Karpas-422 (cell line): ENCODE data around the gene CPXM2. TPM values are rescaled to one million over a fixed set of nuclear protein-coding genes. Genes with fewer than 3 reads are reported as not detected.
A peak's percentile ranks its signal among the peaks of the same experiment; 100 is the strongest.

ENCODE experiments used
- DNase-seq: peaks from one replicate; pipeline ENCODE4 v3.0.0-alpha.2; 2015
- H2AFZ ChIP-seq: fragments of 200-600 bp; sonication (generic); 2 replicates; pipeline ENCODE4 v1.6.1; 2014; ENCODE audit warnings: antibody characterized with exemption, low read length, mixed read lengths
- H3K27ac ChIP-seq: fragments of 200-600 bp; sonication (generic); 2 replicates; pipeline ENCODE4 v1.5.1; 2014; ENCODE audit warnings: mild to moderate bottlenecking, low read length, moderate library complexity
- H3K27me3 ChIP-seq: fragments of 200-600 bp; sonication (generic); 2 replicates; pipeline ENCODE4 v1.6.1; 2014; ENCODE audit warnings: low read length, mixed read lengths
- H3K36me3 ChIP-seq: fragments of 200-600 bp; sonication (generic); 2 replicates; pipeline ENCODE4 v1.6.1; 2014; ENCODE audit warnings: low read length, mixed read lengths; ENCODE audit not compliant: insufficient read depth
- H3K4me1 ChIP-seq: fragments of 200-600 bp; sonication (generic); 2 replicates; pipeline ENCODE4 v1.6.1; 2014; ENCODE audit warnings: mild to moderate bottlenecking, low read length, mixed read lengths
- H3K4me2 ChIP-seq: fragments of 200-600 bp; sonication (generic); 2 replicates; pipeline ENCODE4 v1.6.1; 2014; ENCODE audit warnings: low read length, low read depth, mild to moderate bottlenecking; ENCODE audit not compliant: poor library complexity, severe bottlenecking
- H3K4me3 ChIP-seq: fragments of 200-600 bp; sonication (generic); 2 replicates; pipeline ENCODE4 v1.5.1; 2014; ENCODE audit warnings: mild to moderate bottlenecking, antibody characterized with exemption, low read length, mixed read lengths
- H3K79me2 ChIP-seq: fragments of 200-600 bp; sonication (generic); 2 replicates; pipeline ENCODE4 v1.6.1; 2014; ENCODE audit warnings: mild to moderate bottlenecking, low read length, mixed read lengths
- H3K9ac ChIP-seq: fragments of 200-600 bp; sonication (generic); 2 replicates; pipeline ENCODE4 v1.6.0; 2014; ENCODE audit warnings: low read length
- H3K9me2 ChIP-seq: fragments of 200-600 bp; sonication (generic), shearing (Covaris generic); replicated peaks from 2 replicates; pipeline ENCODE4 v1.6.0; 2014; ENCODE audit warnings: mild to moderate bottlenecking, low read length, moderate library complexity; ENCODE audit not compliant: insufficient read depth
- H3K9me3 ChIP-seq: fragments of 300-700, 200-600 bp; sonication (generic); 2 replicates; pipeline ENCODE4 v1.6.1; 2014; ENCODE audit warnings: low read length, mixed read lengths
- H4K20me1 ChIP-seq: fragments of 200-600 bp; sonication (generic); 2 replicates; pipeline ENCODE4 v1.6.1; 2014; ENCODE audit warnings: mild to moderate bottlenecking, antibody characterized with exemption, low read length, low read depth; ENCODE audit not compliant: insufficient read depth
- total RNA-seq: library from RNA; depleted of rRNA; stranded (reverse); fragments of >200 nt; shearing (Covaris generic); gene quantifications from 2 replicates; pipeline ENCODE4 v1.2.3, GENCODE V29; 2014; ENCODE audit warnings: low replicate concordance

Gene CPXM2
- total RNA-seq, 1 experiment from 2014 or later = not detected

DNA sequence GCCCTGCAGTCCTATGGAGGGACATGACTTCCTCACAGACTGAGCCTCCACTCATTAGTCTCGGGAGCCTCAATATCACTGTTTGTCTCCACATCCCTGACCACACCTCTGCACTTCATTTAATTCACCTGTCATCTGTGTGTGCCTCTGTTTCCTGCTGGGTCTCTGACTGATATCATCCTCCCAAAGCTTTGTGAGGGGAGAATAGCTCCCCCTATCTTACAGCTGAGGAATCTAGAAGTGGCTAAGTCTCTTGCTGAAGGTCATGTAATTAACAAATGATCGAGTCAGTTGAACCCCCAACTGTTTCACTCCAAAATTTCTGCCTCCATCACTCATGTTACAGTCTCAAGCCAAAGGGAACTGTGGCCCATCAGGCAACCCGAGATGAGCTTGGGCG lies 5.5 kb upstream of the CPXM2 start:
- Histone ChIP-seq H3K9me3 (0 out of 2 replicates have a peak, but pooled peaks cover 4% of the 10 kb centered on the region), H3K9ac (no peak overlapping the region), H3K27me3 (no peaks in the 10 kb centered on the region), H4K20me1 (no peaks in the 10 kb centered on the region), H3K79me2 (no peaks in the 10 kb centered on the region), H3K4me1 (peaks cover 5% of the 10 kb centered on the region; the same call in 1 of the 2 replicates), H3K4me2 (no peak overlapping the region), H2AFZ (no peak overlapping the region), H3K27ac (no peak overlapping the region), H3K4me3 (no peak overlapping the region), H3K36me3 (no peaks in the 10 kb centered on the region), H3K9me2 (no peaks in the 10 kb centered on the region)
- DNase-seq = peak; percentile 62

DNA sequence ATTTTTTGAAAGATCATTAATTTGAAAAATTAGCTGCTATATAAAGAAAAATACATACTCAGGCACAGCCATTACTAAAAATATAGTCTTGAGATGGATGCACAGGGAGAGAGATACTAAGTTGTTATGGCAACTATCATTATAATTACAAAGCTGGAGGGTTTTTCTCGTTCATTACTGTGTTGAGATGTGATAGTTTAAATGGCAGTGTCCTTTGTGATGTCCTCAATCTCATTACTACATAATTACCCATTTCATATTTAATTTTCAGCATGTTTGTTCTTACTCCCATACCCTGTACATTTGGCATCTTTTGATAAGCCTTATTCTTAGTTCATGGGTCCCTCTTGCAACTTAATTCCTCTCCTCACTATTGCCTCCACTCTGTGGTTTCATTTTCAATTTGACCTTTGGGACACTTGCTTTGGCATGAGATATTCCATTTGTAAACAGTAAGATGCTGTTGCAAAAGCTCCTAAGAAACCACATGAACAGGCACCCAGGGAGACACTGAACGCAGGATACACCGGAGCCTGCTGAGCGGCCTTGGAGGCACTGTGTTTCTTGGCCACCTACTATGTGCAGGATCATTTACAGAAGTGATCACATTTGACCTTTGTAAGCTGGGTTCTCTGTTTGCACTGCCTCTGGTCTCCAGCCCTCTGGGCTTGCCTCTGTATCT lies 4.8 kb upstream of the CPXM2 start:
- Histone ChIP-seq H3K9me3 (0 out of 2 replicates have a peak, but pooled peaks cover 4% of the 10 kb centered on the region), H3K4me1 (peaks cover 5% of the 10 kb centered on the region; the same call in 1 of the 2 replicates), H4K20me1 (no peaks in the 10 kb centered on the region), H3K27ac (no peak overlapping the region), H3K9me2 (no peaks in the 10 kb centered on the region), H2AFZ (no peak overlapping the region), H3K9ac (no peak overlapping the region), H3K4me2 (no peak overlapping the region), H3K79me2 (no peaks in the 10 kb centered on the region), H3K27me3 (no peaks in the 10 kb centered on the region), H3K36me3 (no peaks in the 10 kb centered on the region), H3K4me3 (no peak overlapping the region)
- DNase-seq = no peak

DNA sequence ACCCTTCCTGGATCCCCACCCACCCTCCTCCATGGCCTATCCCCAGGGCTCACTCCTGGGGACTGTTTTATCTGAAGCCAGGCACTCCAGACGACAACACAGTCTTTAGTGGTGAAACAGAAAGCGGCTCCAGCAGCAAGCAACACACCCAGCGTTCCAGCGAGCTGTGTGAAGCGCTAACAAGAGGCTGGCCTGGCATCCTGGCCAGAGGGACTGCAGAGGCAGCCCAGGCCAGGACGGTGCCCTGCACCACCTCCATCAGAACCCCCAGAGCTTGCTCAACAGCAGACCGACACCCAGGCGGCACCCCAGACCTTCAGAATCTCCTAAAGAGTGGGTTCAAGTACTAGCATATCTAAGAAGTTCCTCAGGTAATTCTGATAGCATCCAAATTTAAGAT lies 2.0 kb upstream of the CPXM2 start:
- Histone ChIP-seq H3K79me2 (no peaks in the 10 kb centered on the region), H3K9me2 (no peaks in the 10 kb centered on the region), H3K4me1 (peaks cover 5% of the 10 kb centered on the region; the same call in 1 of the 2 replicates), H4K20me1 (no peaks in the 10 kb centered on the region), H2AFZ (no peak overlapping the region), H3K9me3 (no peaks in the 10 kb centered on the region), H3K4me2 (no peak overlapping the region), H3K27ac (no peak overlapping the region), H3K4me3 (no peak overlapping the region), H3K9ac (no peak overlapping the region), H3K36me3 (no peaks in the 10 kb centered on the region), H3K27me3 (no peaks in the 10 kb centered on the region)
- DNase-seq = no peak

DNA sequence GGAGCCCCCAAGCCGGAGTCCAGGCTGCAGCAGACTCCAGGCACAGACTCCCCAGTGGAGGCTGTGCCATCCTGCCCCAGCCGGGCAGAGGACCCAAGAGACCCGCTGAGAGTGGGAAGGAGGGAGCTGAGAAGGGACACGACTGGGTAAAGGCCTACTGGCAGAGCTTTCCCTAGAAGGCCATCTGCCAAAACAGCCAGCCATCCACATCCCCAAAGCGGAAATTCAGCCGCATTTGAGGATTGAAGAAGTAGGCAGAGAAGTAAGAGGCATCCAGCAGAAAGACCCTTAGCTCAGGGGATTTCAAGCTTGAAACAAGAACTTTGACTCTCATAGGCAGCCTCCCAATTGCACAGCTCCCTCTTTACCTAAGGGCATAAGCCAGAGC lies 857 bp downstream of the CPXM2 start:
- no peak overlapping the region for H3K4me3 ChIP-seq
- no peaks in the 10 kb centered on the region for H3K9me3 ChIP-seq
- H2AFZ ChIP-seq = no peak overlapping the region
- no peaks in the 10 kb centered on the region for H3K4me1 ChIP-seq
- H4K20me1 ChIP-seq = no peaks in the 10 kb centered on the region
- no peaks in the 10 kb centered on the region for H3K9me2 ChIP-seq
- no peak overlapping the region for H3K27ac ChIP-seq
- H3K9ac ChIP-seq = no peak overlapping the region
- no peak overlapping the region for H3K4me2 ChIP-seq
- no peaks in the 10 kb centered on the region for H3K79me2 ChIP-seq
- no peaks in the 10 kb centered on the region for H3K36me3 ChIP-seq
- no peaks in the 10 kb centered on the region for H3K27me3 ChIP-seq
- no peak for DNase-seq

DNA sequence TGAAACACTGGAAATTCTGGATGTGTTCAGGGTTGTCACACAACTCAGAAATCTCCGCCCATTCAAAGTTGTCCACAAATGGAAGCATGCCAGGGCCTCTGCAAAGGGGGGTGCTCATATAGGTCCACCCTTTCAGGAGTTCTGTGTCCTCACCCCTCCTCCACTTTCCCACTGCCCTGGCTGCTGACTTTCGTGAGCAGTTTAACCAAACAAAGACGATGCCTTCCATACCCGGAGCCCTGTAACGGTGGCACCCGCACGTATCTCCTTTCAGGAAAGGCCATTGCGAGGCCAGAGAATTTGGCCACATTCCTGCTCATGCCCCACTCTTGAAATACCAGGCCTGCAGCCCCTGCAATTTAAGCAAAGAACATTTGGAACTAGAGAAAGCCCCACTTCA lies 1.4 kb downstream of the CPXM2 start:
- no peaks in the 10 kb centered on the region for H3K9me2 ChIP-seq
- H3K27ac ChIP-seq = no peak overlapping the region
- H2AFZ ChIP-seq = no peak overlapping the region
- H3K9me3 ChIP-seq = no peaks in the 10 kb centered on the region
- H3K4me1 ChIP-seq = no peaks in the 10 kb centered on the region
- H3K27me3 ChIP-seq = no peaks in the 10 kb centered on the region
- H3K4me2 ChIP-seq = no peak overlapping the region
- H3K4me3 ChIP-seq = no peak overlapping the region
- no peaks in the 10 kb centered on the region for H3K79me2 ChIP-seq
- no peaks in the 10 kb centered on the region for H4K20me1 ChIP-seq
- H3K36me3 ChIP-seq = no peaks in the 10 kb centered on the region
- no peak for DNase-seq
- no peak overlapping the region for H3K9ac ChIP-seq

DNA sequence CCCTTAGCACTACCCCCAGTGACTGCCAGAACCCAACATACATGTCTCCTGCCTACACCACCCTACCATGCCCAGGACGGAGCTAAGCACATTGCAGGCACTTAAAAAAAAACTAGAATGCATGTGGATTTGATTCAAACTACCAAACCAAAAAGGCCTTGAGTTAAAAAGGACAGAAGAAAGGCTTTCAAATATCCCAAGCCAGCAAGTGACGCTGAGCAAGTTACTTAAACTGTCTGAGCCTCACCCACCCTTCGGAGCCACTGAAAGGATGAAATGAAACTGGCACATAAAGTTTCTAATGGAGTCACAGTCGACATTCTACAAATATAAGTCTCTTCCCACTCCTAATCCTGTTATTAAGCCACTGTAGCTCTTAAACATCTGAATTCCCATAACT lies 1.8 kb downstream of the CPXM2 start:
- DNase-seq = no peak
- no peaks in the 10 kb centered on the region for H3K27me3 ChIP-seq
- no peaks in the 10 kb centered on the region for H3K9me3 ChIP-seq
- no peak overlapping the region for H3K4me2 ChIP-seq
- no peaks in the 10 kb centered on the region for H3K4me1 ChIP-seq
- no peaks in the 10 kb centered on the region for H3K9me2 ChIP-seq
- no peaks in the 10 kb centered on the region for H3K36me3 ChIP-seq
- H3K4me3 ChIP-seq = no peak overlapping the region
- H3K27ac ChIP-seq = no peak overlapping the region
- H3K79me2 ChIP-seq = no peaks in the 10 kb centered on the region
- no peak overlapping the region for H2AFZ ChIP-seq
- no peak overlapping the region for H3K9ac ChIP-seq
- no peaks in the 10 kb centered on the region for H4K20me1 ChIP-seq

DNA sequence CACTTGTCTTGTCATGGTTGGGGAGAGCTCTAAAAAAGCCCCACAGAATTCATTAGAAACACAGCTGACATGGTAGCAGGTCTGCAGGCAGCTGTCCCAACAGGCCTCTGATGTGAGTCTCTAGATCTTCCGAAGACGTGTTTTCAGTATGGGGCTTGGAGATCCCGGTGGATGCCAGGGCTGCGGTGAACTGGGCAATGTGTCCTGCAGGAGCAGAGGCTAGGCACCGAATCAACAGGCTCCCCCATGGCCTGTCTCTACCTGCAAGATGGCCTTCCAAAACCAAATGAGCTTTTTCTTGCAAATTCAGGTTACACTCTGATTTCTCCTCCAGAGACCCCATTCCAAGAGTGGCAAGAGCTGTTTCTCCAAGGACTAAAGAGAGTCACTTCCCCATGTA lies 2.9 kb downstream of the CPXM2 start:
- Histone ChIP-seq H3K36me3 (no peaks in the 10 kb centered on the region), H3K9me3 (no peaks in the 10 kb centered on the region), H3K27me3 (no peaks in the 10 kb centered on the region), H3K79me2 (no peaks in the 10 kb centered on the region), H3K9me2 (no peaks in the 10 kb centered on the region), H4K20me1 (no peaks in the 10 kb centered on the region), H3K9ac (no peak overlapping the region), H3K4me2 (no peak overlapping the region), H3K27ac (no peak overlapping the region), H3K4me1 (no peaks in the 10 kb centered on the region), H2AFZ (no peak overlapping the region), H3K4me3 (no peak overlapping the region)
- no peak for DNase-seq

DNA sequence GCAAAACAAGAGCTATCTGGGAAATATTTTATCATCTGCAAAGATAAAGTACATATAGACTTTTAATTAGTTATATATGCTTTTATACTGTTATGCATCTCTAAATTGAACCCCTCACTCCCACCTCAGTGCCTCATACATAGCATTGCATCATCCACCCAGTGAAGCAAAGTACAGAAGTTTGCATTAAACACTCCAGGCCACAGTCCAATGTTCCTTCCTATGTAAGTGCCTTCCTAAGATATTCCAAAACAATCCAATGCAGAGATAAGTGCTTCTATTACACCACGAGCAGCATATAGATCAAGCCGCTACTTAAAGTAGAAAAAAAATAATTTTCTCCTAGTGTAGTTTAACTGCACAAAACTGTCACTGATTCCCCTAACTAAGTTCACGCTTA lies 3.4 kb downstream of the CPXM2 start:
- H3K9me3 ChIP-seq = no peaks in the 10 kb centered on the region
- no peaks in the 10 kb centered on the region for H3K36me3 ChIP-seq
- H3K4me1 ChIP-seq = no peaks in the 10 kb centered on the region
- H3K27me3 ChIP-seq = no peaks in the 10 kb centered on the region
- H2AFZ ChIP-seq = no peak overlapping the region
- DNase-seq = no peak
- H4K20me1 ChIP-seq = no peaks in the 10 kb centered on the region
- no peak overlapping the region for H3K4me2 ChIP-seq
- no peak overlapping the region for H3K4me3 ChIP-seq
- H3K9me2 ChIP-seq = no peaks in the 10 kb centered on the region
- H3K27ac ChIP-seq = no peak overlapping the region
- no peak overlapping the region for H3K9ac ChIP-seq
- H3K79me2 ChIP-seq = no peaks in the 10 kb centered on the region
